ENCODE data around the gene MFAP4.

MFAP4 gene

GRCh38 chr17:19386974-19387920 lies at the start of gene MFAP4:
TSS of gene MFAP4 (minus strand) at chr17:19387190. CDS start at chr17:19387155, 35 bp downstream.
- no peak for DNase-seq (ENCODE audit: low read depth)

GRCh38 chr17:19433727-19434340 lies 46.8 kb upstream of the MFAP4 start:
- no peak for DNase-seq (ENCODE audit: low read depth)

- no peak for DNase-seq (ENCODE audit: low read depth)
These were observed 46.3 kb upstream of the MFAP4 start for GRCh38 chr17:19433255-19433654.

- no peak for DNase-seq (ENCODE audit: low read depth)
These were observed 44.7 kb upstream of the MFAP4 start for GRCh38 chr17:19431691-19432090.

- no peak for DNase-seq (ENCODE audit: low read depth)
These were observed 39.6 kb upstream of the MFAP4 start for GRCh38 chr17:19426631-19427030.

GRCh38 chr17:19424934-19425868 lies 38.2 kb upstream of the MFAP4 start:
- DNase-seq (ENCODE audit: low read depth) = no peak

- no peak for DNase-seq (ENCODE audit: low read depth)
These were observed 34.9 kb upstream of the MFAP4 start for GRCh38 chr17:19421926-19422325.

GRCh38 chr17:19421219-19421618 lies 34.2 kb upstream of the MFAP4 start:
- DNase-seq (ENCODE audit: low read depth) = no peak

GRCh38 chr17:19418251-19418992 lies 31.4 kb upstream of the MFAP4 start:
- no peak for DNase-seq (ENCODE audit: low read depth)

GRCh38 chr17:19417611-19418010 lies 30.6 kb upstream of the MFAP4 start:
- no peak for DNase-seq (ENCODE audit: low read depth)

- no peak for DNase-seq (ENCODE audit: low read depth)
These were observed 29.1 kb upstream of the MFAP4 start for GRCh38 chr17:19415806-19416775.

- no peak for DNase-seq (ENCODE audit: low read depth)
These were observed 28.3 kb upstream of the MFAP4 start for GRCh38 chr17:19415311-19415710.

GRCh38 chr17:19414396-19415280 lies 27.6 kb upstream of the MFAP4 start:
- no peak for DNase-seq (ENCODE audit: low read depth)

GRCh38 chr17:19413761-19414160 lies 26.8 kb upstream of the MFAP4 start:
- DNase-seq (ENCODE audit: low read depth) = no peak

GRCh38 chr17:19412984-19413383 lies 26.0 kb upstream of the MFAP4 start:
- DNase-seq (ENCODE audit: low read depth) = no peak

GRCh38 chr17:19412510-19412909 lies 25.5 kb upstream of the MFAP4 start:
- no peak for DNase-seq (ENCODE audit: low read depth)

- no peak for DNase-seq (ENCODE audit: low read depth)
These were observed 24.6 kb upstream of the MFAP4 start for GRCh38 chr17:19411631-19412030.

- no peak for DNase-seq (ENCODE audit: low read depth)
These were observed 24.1 kb upstream of the MFAP4 start, which contains the start of gene RNF112 for GRCh38 chr17:19410875-19411620. TSS of gene RNF112 (plus strand) at chr17:19411232. CDS start at chr17:19411409, 177 bp downstream.

Measured in stimulated activated CD8-positive, alpha-beta memory T cell treated with anti-CD3 and anti-CD28 coated beads, Interleukin-4, amount 100 ng/mL, for 24 hours (primary cell).